DND-41 (cell line): ENCODE measurements around the gene HUNK.

Experiments
- EZH2 ChIP-seq: IDR thresholded peaks from 3 replicates; pipeline ENCODE4 v1.6.1; 2012; ENCODE audit warnings: borderline replicate concordance, low read depth, mild to moderate bottlenecking, moderate library complexity, low read length, inconsistent platforms; ENCODE audit not compliant: severe bottlenecking
- TF ChIP-seq, protein P1 (sequence below): IDR thresholded peaks from 2 replicates; pipeline ENCODE4 v1.5.1; 2012; ENCODE audit warnings: borderline replicate concordance, low read length, moderate library complexity, mild to moderate bottlenecking; ENCODE audit not compliant: poor library complexity, severe bottlenecking; ENCODE audit errors: extremely low read depth

DNA sequence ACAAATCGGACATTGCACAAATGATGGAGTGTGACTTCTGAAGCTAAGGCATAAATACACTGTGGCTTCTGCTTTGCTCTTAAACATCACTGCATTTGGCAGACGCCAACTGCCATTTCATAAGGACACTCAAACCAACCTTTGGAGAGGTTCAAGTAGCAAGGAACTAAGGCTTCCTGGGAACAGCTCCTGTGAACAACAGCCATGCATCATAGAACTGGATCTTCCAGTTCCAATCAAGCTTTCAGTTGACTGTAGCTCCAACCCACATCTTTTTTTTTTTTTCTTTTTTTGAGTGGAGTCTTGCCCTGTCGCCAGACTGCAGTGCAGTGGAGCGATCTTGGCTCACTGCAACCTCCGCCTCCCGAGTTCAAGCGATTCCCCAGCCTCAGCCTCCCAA lies 10.7 kb upstream of the HUNK start:
- TF ChIP-seq, protein P1, sequence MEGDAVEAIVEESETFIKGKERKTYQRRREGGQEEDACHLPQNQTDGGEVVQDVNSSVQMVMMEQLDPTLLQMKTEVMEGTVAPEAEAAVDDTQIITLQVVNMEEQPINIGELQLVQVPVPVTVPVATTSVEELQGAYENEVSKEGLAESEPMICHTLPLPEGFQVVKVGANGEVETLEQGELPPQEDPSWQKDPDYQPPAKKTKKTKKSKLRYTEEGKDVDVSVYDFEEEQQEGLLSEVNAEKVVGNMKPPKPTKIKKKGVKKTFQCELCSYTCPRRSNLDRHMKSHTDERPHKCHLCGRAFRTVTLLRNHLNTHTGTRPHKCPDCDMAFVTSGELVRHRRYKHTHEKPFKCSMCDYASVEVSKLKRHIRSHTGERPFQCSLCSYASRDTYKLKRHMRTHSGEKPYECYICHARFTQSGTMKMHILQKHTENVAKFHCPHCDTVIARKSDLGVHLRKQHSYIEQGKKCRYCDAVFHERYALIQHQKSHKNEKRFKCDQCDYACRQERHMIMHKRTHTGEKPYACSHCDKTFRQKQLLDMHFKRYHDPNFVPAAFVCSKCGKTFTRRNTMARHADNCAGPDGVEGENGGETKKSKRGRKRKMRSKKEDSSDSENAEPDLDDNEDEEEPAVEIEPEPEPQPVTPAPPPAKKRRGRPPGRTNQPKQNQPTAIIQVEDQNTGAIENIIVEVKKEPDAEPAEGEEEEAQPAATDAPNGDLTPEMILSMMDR = no peak
- TF ChIP-seq EZH2 = no peak
